GM18873 (cell line): ENCODE data around the gene ZC3H18.

Source experiments
- ATAC-seq: cut with Tn5 transposase; IDR thresholded peaks from one replicate; pipeline ENCODE4 v1.9.1; 2021; ENCODE audit warnings: mild to moderate bottlenecking, moderate library complexity, moderate number of reproducible peaks; ENCODE audit not compliant: unreplicated experiment, low FRiP score

Gene ZC3H18

DNA sequence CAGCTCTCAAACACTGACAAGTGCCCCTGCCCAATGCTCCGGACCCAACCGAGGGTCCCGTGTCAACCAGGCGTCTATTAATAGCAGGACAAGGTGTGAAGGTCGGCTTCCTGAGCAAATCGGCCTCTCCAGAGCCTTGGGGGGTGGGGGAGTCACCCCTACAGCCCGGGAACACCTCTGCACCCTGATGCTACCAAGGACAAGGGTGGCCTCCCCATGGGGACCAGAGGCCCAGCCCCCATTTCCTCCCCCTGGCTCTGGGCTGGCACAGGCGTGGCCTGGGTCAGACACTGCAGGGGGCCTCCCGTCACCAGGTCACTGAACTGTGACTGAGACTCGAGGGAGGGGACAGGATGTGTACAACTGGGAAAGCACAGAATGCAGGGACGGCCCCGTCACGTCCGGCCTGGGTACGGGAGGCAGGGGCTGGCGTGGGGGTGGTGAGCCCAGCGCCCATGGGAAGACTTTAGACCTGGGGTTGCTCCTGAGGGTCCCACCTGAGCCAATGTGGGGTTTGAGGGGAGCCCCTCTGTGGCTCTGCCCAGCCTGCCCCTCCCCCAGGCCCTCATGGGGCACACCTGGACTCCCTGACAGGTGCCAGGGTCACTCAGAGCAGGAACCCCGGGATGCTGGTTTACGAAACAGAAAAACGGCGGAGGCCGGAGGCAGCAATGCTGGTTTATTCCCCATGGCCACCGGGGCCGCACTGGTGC is 81.2 kb downstream of the ZC3H18 start:
- peak; percentile 66 for ATAC-seq

DNA sequence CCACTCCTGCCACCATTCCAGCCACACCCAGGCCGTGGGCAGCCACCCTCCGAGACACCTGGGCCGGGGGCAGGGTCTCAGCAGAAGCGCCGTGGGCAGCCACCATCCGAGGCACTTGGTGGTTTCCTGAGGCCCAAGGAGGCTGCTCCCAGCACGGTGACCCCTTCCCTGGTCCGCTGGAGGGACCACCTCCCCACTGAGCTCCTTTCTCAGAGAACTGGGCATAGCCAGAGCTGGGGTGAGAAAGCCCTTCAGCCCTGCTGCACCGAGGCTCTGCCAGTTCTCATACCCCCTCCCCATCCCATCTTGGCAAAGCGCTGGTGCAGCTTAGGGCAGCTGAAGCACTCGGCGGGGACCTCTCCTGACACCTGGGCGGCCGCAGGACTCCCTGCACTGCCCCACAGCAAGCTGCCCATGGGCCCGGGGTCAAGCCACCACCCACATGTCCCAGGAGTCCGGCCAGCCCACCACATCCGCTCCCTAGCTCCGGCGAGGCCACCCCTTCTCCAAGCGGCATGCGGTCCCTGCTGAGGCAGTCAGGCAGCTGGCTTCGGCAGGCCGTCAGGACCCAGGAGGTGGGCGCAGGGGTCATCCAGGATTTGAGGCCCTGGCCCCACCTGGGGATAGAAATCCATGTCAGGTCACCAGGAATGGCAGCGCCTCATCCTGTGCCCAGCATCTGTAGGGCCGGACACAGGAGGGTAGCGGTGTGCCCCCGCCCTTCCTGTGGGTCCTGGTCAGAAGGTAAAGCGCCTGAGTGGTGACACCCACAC is 82.0 kb downstream of the ZC3H18 start:
- no peak for ATAC-seq

DNA sequence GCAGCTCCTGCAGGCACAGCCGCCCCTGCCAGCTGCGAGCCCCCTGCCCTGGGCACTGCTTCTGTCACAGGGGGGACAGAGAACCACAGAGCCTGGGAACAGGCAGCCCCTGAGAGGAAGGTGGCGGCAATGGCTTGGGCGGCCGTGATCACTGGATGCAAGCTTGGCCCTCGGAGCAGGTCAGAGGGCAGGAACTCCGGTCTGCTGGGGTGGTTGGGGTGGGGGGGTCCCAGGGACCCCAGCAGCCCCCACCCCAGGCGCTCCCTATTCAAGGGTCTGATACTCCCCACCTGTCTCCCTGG is 82.5 kb downstream of the ZC3H18 start:
- ATAC-seq, result no peak

DNA sequence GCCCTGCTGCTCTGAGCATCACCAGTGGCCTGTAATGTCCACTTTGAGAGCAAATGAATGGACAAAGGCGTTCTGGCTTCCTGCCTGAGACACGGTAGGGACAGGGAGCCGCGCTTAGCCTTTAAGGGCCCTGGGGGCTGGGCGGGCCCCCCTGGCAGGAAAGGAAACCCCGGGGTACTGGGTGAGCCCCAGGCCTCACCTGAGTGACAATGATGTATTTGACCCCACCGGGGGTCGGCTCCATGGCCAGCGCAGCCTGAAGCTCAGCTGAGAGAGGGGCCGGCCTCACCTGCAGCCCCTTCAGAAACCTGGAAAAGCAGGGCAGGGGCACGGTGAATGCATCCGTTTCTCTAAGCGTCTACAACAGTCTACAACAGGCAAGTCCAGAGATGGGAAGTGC is 82.9 kb downstream of the ZC3H18 start:
- ATAC-seq, result no peak

DNA sequence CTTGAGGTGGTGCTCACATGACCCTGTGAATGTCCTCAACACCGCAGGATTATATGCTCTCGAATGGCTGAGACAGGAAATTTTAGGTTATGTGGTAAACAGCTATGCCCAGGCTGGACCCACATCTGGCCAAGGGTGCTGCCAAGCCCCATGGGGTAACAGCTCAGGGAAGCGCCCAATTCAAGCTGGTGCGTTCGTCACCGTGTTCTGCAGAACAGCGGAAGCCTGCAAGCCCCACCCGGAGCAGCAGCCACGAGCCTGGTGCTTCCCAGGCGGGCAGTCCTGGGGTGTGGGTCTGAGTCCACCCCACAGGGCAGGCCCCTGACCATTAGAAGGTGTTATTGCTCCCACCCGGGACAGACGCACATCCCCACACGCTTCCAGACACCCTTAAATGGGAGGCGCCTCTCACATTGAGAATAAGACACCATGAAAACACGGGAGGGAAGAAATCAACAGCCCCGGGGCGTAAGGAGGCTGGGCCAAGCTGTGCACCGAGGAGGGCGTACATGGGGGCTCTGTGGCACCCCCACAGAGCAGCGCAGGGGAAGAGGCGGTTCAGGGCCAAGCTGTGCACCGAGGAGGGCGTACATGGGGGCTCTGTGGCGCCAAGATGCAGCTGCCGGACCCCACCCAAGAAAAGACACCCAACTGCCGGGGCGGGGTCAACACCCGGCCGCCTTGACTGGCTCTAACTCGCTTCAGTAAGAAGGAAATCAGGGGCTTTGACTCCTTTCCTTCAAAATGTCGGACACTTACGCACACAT is 83.6 kb downstream of the ZC3H18 start:
- no peak for ATAC-seq

DNA sequence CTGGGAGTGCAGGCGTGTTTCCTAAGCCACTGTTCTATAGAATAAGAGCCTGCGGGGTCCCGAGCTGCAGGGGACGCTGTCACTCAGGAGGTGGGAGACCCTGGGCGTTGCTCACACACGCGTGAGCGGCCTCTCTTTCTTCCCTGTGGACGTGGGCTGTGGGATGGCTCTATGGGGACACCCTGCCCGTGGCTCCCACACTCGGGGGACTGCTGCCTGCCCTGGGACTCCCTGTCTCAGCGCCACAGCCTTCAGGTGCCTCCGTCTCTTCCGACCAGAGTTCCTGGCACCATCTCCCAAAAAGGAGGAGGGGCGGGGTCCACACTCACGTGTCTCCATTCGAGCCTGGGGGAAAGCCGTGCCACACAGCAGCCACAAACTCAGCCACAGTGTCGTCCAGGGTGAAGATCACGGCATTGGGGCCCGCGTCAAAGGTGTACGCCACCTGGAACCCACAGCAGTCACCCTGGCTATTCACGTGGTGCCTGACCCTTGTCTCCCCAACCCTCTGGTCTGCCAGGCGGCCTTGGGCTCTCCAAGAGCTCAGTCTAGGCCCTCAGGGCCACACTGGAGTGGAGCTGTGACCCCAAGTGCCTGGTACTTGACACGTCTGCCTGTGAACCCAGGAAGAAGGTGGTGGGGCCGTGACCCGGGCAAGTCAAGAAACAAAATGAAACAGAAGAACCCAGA is 84.3 kb downstream of the ZC3H18 start:
- ATAC-seq, result no peak

DNA sequence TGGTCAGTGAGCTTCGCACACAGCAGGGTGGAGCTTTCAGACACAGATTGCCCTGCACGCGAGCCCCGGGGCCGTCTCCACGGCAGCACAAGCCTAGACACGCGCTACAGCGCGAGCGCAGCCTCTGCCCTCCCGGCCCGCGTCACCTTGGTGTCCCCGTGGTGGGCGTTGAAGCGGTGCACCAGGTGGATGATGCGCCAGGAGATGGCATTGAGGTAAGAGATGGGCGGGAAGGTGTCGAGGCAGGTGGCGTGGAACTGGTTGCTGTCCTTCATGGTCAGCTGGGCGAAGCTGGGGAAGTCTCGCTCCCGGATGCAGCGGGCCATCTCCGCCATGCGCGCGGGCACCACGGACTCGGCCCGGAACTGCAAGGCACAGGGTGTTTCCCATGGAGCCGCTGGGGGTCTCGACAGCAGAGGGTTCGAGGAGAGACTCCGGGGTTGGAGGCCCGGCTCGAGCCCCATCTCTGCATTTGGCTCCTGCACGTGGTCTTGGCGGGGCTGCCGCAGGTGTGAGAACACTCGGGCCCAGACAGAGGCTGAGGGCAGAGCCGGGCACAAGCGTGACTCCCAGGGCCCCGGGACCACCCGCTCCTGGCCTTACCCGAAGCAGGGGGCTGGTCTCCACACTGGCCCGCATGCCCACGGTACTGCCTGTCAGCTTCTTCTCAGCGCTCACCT is 85.0 kb downstream of the ZC3H18 start:
- ATAC-seq, result no peak

DNA sequence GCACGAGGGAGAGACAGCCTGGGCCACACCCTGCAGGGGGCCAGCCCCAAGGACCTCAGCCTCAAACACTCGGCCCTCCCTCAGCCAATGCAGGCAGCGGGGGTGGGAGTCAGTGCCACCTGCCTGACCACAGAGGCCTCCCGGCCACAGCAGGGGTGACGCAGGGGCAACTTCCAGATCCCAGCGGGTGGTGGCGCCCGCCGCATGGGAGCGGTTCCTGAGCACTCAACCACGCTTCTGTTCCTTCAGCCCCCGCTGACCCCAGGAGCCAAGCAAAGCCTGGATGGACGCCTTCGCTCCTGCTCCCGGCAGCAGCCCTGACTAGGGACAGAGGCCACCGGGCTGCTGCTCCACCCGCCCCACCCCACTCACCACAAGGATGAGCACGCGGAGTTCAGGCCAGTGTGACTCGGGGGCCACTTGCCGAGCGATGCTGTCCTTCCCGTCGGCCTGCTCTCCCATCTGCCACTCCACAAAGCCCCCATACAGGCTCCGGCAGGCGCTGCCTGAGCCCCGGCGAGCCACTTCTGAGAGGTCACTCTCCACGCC is 85.6 kb downstream of the ZC3H18 start:
- no peak for ATAC-seq

DNA sequence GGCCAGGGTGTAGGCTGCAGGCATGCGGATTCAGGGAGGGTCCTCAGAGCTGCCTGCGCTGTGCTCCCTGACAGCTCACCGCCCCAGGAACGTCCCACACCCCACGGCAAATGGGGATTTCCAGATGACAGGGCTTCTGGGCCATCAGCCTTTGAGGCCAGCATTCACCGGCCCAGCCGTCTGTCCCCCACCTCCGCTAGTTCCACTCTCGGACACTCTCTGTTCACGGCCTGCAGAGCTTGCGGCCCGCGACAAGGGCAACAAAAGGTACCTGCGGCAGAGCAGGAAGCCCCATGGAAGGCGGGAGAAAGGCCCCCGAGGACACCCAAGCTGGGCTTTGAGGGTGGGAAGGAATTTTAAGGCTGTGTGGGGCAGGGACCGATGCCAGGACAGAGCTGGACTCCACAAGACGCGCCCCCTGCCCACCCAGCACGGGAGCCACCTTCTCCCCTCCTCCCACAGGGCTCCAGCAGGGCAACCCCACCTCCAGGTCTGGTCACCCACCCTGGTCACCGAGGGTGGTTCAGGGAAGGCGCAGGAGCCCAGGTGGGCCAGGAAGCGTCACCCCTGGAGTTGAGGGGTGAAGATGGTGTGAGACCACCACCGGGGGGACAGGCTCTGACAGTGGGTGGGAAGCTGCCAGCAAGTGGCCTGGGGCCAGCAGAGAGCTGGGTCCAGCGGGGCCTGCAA is 86.2 kb downstream of the ZC3H18 start:
- no peak for ATAC-seq

DNA sequence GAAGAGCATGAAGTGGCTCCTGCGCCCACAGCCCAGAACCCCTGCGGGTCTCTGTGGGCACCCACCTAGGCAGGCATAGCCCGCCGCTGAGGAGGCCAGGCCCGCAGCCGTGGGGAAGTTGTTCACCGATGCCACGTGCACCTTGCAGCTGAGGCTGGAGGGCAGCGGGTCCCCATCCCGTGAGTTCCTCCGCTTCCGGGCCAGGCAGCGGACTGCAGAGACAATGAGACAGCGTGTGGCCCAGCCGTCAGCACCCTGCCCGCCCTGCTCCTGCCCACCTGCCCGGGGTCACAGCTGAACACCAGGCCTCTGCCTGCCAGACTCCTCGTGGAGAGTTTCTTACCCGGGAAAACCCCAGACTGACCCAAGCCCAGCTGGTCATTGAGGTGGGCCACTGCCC is 87.2 kb downstream of the ZC3H18 start:
- ATAC-seq, result no peak

DNA sequence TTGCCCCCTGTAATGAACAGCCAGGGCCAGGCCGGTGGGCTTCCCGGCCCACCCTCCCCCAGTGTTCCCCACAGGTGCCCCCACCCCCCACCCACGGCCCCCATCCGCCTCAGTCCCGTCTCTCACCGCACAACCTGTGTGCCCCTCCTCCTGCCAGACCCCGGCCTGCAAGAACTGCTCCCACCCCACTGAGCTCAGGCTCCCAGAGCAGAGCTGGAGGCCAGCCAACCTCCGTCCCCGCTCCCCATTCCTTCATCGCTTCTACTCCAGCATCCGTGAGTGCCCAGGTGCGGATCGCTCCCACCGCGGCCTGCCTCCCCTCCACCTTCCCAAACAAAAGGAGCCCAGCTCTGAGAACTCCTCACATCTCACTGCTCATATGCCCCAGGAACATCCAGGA is 88.5 kb downstream of the ZC3H18 start:
- ATAC-seq, result no peak

DNA sequence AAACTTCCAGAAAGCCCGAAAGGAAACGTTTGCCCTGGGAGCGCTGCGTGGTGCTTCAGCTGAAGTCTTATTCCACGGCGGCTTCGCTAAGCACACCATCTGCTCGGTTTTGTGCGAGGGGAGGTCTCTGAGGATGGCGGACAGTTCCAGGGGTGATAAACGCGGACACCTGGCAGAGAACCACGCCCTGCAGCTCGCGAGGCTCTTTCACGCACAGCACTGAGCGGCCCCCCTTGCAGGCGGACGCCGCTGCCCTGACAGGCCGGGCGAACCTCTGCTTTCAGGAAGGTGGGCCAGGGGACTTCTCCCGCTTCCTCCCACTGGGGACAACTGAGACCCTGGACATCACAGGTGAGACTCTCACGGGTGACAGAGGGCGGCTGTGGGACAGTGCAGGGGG is 89.0 kb downstream of the ZC3H18 start:
- no peak for ATAC-seq

DNA sequence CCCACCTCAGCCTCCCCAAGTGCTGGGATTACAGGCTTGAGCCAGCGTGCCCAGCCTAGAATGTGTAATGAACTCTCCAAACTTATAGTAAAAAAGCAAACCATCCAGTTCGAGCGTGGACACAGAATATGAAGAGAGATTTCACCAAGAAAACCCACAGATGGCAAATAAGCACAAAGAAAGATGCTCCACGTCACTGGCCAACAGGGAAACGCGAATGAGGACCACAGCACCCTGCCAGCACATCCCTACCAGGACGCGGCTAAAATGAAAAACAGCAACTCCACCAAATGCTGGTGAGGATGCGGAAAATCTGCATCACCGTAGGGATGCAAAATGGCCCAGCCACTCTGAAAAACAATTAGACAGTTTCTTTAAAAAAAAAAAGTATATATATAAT is 91.3 kb downstream of the ZC3H18 start:
- ATAC-seq, result no peak

DNA sequence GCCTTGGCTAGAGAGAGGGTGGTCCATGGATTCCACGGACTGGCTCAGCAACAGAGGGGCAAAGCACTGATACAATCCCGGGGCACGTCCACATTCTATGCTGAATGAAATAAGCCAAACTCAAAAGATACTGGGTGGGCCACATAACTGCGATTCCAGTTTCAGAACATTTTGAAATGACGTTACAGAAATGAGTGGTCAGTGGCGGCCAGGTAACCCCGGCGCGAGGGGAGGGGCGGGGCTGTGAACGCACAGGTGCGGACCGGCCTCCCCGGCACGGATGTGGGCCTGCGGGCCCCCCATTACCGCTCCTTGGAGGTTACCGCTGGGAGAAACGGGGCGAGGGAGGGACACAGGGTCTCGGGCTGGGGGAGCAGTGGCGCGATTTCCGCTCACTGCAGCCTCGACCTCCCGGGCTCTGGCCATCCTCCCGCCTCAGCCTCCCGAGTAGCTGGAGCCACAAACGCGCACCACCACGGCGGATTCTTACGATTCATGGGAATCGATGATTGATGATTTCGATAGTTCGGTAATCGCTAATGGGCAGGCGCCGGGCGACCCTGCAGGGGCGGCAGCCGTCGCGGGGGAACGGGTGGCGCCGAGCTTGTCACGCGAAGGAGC is 92.1 kb downstream of the ZC3H18 start:
- ATAC-seq, result no peak

DNA sequence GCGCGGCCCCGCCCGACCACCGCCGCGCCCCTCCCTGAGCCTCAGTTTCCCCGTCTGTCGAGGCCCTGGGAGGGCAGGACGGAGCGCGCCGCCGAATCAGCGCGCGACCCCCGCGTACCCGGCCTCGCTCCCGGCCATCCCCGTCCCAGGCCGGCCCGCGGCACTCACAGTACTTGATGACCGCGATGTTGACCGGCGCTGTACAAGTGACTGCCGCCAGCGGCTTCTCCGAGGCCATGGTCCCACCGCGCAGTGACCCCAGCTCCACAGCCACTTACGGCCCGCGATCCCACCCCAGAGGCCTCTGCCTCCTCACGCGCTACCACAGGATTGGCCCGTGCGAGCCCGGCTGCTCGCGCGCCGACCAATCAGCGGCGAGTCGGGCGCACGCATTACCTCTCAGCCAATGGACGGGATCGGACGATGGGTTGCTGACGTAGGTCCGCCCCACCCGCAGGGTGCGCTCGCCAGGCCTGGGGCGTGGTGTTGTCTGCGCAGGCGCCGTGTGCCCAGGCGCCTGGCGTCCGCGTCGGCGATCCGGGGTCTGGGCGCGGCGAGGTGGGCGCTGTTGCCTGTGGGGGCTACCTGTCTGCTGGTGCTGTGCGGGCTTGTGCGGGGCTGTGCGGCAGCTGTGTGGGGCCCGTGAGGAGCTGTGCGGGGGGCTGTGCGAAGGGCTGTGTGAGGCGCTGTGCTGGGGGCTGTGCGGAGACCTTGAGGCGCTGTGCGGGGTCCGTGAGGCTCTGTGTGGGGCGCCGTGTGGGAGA is 92.8 kb downstream of the ZC3H18 start, which contains the start of gene MVD:
TSS of gene MVD (minus strand) at position 249 of the 764 bp plus-strand sequence. CDS start at position 238, 11 bp downstream.
- ATAC-seq, result peak; percentile 92

DNA sequence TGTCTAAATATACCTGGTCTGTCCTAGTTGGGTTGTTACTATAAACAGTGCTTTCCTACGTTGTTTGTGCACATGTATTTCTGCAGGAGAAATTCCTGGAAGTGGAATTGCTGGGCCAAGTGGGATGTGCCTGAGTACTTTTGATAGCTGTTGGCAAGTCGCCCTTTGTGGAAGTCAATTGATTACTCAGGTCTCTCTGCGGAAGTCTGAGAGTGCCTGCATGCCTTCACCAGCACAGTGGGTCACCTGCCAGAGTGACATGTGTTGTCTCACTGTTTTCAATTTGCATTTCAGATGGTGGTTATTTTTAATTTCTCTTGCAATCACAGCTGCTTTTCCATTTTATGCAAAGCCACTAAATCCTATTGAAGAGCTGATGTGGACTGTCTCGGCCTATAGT is 94.9 kb downstream of the ZC3H18 start:
- no peak for ATAC-seq

DNA sequence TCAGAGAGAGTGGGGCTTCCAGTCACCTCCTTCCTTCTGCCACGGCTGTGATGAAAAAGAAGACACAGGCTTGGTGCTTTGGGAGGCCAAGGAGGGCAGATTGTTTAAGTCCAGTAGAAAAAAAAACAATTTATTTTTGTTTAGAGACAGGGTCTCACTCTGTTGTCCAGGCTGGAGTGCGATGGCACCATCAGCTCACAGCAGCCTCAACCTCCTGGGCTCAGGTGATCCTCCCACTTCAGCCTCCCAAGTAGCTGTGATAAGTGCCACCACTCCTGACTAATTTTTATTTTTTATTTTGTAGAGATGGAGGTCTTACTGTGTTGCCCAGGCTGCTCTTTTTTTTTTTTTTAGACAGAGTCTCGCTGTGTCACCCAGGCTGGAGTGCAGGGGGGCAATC is 95.4 kb downstream of the ZC3H18 start:
- ATAC-seq, result no peak

DNA sequence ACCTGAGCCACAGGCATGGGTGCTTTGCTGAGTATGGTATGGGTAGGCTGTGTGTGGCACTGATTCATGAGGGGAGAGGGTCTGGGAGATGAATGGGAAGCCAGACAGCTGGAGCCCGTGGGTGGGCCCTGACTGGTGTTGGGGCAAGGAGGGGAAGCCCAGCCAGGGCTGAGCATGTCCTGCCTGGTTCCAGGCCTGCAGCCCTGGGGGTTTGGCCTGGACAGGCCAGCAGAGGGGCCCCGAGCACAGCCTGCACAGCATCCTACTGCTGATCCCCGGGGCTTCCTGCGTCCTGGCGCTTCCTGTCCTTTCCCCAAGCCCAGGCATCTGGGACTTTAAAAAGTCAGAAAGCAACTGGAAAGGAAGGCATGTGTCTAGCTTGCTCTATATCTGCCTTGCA is 97.3 kb downstream of the ZC3H18 start:
- no peak for ATAC-seq
